H9 (cell line): ENCODE results near the gene DNAL1. TPM values are rescaled to one million over a fixed set of nuclear protein-coding genes. Genes with fewer than 3 reads are reported as not detected.

Experiments used
- DNase-seq: peaks from one replicate; pipeline ENCODE4 v3.0.0-alpha.2; 2017
- H2AFZ ChIP-seq: one replicate; pipeline ENCODE4 v1.6.1; 2013; ENCODE audit warnings: mild to moderate bottlenecking, low read length, control low read depth, moderate library complexity
- H2AK5ac ChIP-seq: 2 replicates; pipeline ENCODE4 v1.6.1; 2013; ENCODE audit warnings: low read length, control low read depth, mixed read lengths; ENCODE audit not compliant: insufficient read length
- H2BK120ac ChIP-seq: one replicate; pipeline ENCODE4 v1.6.1; 2013; ENCODE audit warnings: low read depth, mild to moderate bottlenecking, low read length, control low read depth, inconsistent platforms; ENCODE audit not compliant: poor library complexity, severe bottlenecking
- H2BK12ac ChIP-seq: 2 replicates; pipeline ENCODE4 v1.6.1; 2013; ENCODE audit warnings: low read length, control low read depth, mixed read lengths, low read depth; ENCODE audit not compliant: insufficient read length
- H2BK15ac ChIP-seq: 2 replicates; pipeline ENCODE4 v1.6.1; 2013; ENCODE audit warnings: low read depth, low read length, control low read depth
- H2BK20ac ChIP-seq: one replicate; pipeline ENCODE4 v1.6.1; 2013; ENCODE audit warnings: low read depth, mild to moderate bottlenecking, low read length, control low read depth, inconsistent platforms; ENCODE audit not compliant: poor library complexity, severe bottlenecking
- H2BK5ac ChIP-seq: 2 replicates; pipeline ENCODE4 v1.6.1; 2013; ENCODE audit warnings: low read length, control low read depth, mixed read lengths; ENCODE audit not compliant: insufficient read length
- H3K14ac ChIP-seq: 2 replicates; pipeline ENCODE4 v1.6.1; 2013; ENCODE audit warnings: low read length, control low read depth; ENCODE audit not compliant: insufficient read depth
- H3K18ac ChIP-seq: 2 replicates; pipeline ENCODE4 v1.6.1; 2013; ENCODE audit warnings: low read depth, mild to moderate bottlenecking, mixed read lengths, low read length, control low read depth; ENCODE audit not compliant: insufficient read length
- H3K23ac ChIP-seq: 2 replicates; pipeline ENCODE4 v1.6.1; 2013; ENCODE audit warnings: low read length, control low read depth, mixed read lengths, low read depth; ENCODE audit not compliant: insufficient read length
- H3K23me2 ChIP-seq: 2 replicates; pipeline ENCODE4 v1.6.1; 2013; ENCODE audit warnings: low read depth, mild to moderate bottlenecking, mixed read lengths, low read length, control low read depth; ENCODE audit not compliant: insufficient read length, poor library complexity, severe bottlenecking
- H3K27ac ChIP-seq: 2 replicates; pipeline ENCODE4 v1.5.1; 2013; ENCODE audit warnings: low read length, control low read depth, mixed read lengths, low read depth; ENCODE audit not compliant: insufficient read length
- H3K27me3 ChIP-seq: 2 replicates; pipeline ENCODE4 v1.6.1; 2013; ENCODE audit warnings: low read length, control low read depth, inconsistent platforms; ENCODE audit not compliant: insufficient read depth
- H3K4ac ChIP-seq: 2 replicates; pipeline ENCODE4 v1.6.1; 2013; ENCODE audit warnings: low read depth, mild to moderate bottlenecking, control low read depth, inconsistent platforms, low read length, moderate library complexity
- H3K4me1 ChIP-seq: 2 replicates; pipeline ENCODE4 v1.6.1; 2013; ENCODE audit warnings: low read length, control low read depth, inconsistent platforms; ENCODE audit not compliant: insufficient read depth
- H3K4me2 ChIP-seq: 2 replicates; pipeline ENCODE4 v1.6.1; 2013; ENCODE audit warnings: low read length, control low read depth, mixed read lengths; ENCODE audit not compliant: insufficient read length, insufficient read depth
- H3K56ac ChIP-seq: 2 replicates; pipeline ENCODE4 v1.6.1; 2013; ENCODE audit warnings: low read depth, mild to moderate bottlenecking, mixed read lengths, low read length, control low read depth; ENCODE audit not compliant: insufficient read length
- H3K79me1 ChIP-seq: 2 replicates; pipeline ENCODE4 v1.6.1; 2013; ENCODE audit warnings: low read depth, mild to moderate bottlenecking, moderate library complexity, low read length, control low read depth, inconsistent platforms; ENCODE audit not compliant: insufficient read depth, poor library complexity, severe bottlenecking
- H3K79me2 ChIP-seq: 2 replicates; pipeline ENCODE4 v1.6.1; 2013; ENCODE audit warnings: low read length, control low read depth, inconsistent platforms; ENCODE audit not compliant: insufficient read depth
- H3K9ac ChIP-seq: 2 replicates; pipeline ENCODE4 v1.6.1; 2013; ENCODE audit warnings: low read length, control low read depth, mixed read lengths; ENCODE audit not compliant: insufficient read length; ENCODE audit errors: extremely low read depth
- H3K9me3 ChIP-seq: one replicate; pipeline ENCODE4 v1.6.1; 2013; ENCODE audit warnings: low read depth, low read length, inconsistent platforms; ENCODE audit not compliant: control insufficient read depth
- H3T11ph ChIP-seq: one replicate; pipeline ENCODE4 v1.6.1; 2013; ENCODE audit warnings: mild to moderate bottlenecking, low read length, control low read depth, inconsistent platforms
- H4K20me1 ChIP-seq: one replicate; pipeline ENCODE4 v1.6.1; 2013; ENCODE audit not compliant: control insufficient read depth, insufficient read length, insufficient read depth
- H4K5ac ChIP-seq: 2 replicates; pipeline ENCODE4 v1.6.1; 2013; ENCODE audit warnings: low read depth, mild to moderate bottlenecking, mixed read lengths, low read length, control low read depth; ENCODE audit not compliant: insufficient read length
- H4K8ac ChIP-seq: replicated peaks from 2 replicates; pipeline ENCODE4 v1.6.1; 2013; ENCODE audit warnings: low read length, control low read depth, mixed read lengths, low read depth; ENCODE audit not compliant: insufficient read length
- H4K91ac ChIP-seq: 2 replicates; pipeline ENCODE4 v1.6.1; 2013; ENCODE audit warnings: low read depth, mild to moderate bottlenecking, moderate library complexity, mixed read lengths, low read length, control low read depth; ENCODE audit not compliant: insufficient read length
- H3K27ac Mint-ChIP-seq, 3 experiments: 2 replicates in 2 of 3; 3 replicates in 1 of 3; pipeline ENCODE4 v1.8.0; 2020 to 2021; ENCODE audit warnings: mixed read lengths in 3 of 3, mild to moderate bottlenecking in 1 of 3, moderate library complexity in 1 of 3
- H3K27me3 Mint-ChIP-seq: 2 replicates; pipeline ENCODE4 v1.8.0; 2021; ENCODE audit warnings: low read depth, mild to moderate bottlenecking, moderate library complexity, mixed read lengths
- H3K36me3 Mint-ChIP-seq, 3 experiments: 2 replicates in 2 of 3; 3 replicates in 1 of 3; pipeline ENCODE4 v1.8.0; 2020 to 2021; ENCODE audit warnings: low read depth in 3 of 3, mixed read lengths in 3 of 3; ENCODE audit not compliant: insufficient read depth in 1 of 3
- H3K4me1 Mint-ChIP-seq, 2 experiments: 2 replicates each; pipeline ENCODE4 v1.8.0; 2020; ENCODE audit warnings: mixed read lengths in 2 of 2
- H3K4me3 Mint-ChIP-seq, 2 experiments: 2 replicates in 1 of 2; 3 replicates in 1 of 2; pipeline ENCODE4 v1.8.0; 2020 to 2021; ENCODE audit warnings: mild to moderate bottlenecking in 2 of 2, mixed read lengths in 2 of 2, moderate library complexity in 1 of 2
- H3K9me3 Mint-ChIP-seq, 2 experiments: 2 replicates in 1 of 2; 3 replicates in 1 of 2; pipeline ENCODE4 v1.8.0; 2020; ENCODE audit warnings: mild to moderate bottlenecking in 2 of 2, mixed read lengths in 2 of 2, moderate library complexity in 1 of 2
- CTCF ChIP-seq: fragments of 200-600 bp; sonication (generic); conservative IDR thresholded peaks from 3 replicates; pipeline ENCODE4 v1.8.0; 2021; ENCODE audit warnings: antibody characterized with exemption, mild to moderate bottlenecking
- WGBS: extraction: QIAGEN DNeasy Blood & Tissue Kit; methylation state at CpG from one replicate; pipeline ENCODE4 v1.1.7; 2013; ENCODE audit warnings: missing lambda C conversion rate, low lambda C conversion rate, mixed read lengths; ENCODE audit not compliant: insufficient read length; ENCODE audit errors: extremely low coverage; 5-methylcytosine and 5-hydroxymethylcytosine counted together
- total RNA-seq: library from RNA; stranded (reverse); gene quantifications from 2 replicates; pipeline ENCODE4 v1.2.1, GENCODE V29; 2021

The DNAL1 gene
- total RNA-seq, 1 experiment from 2014 or later, result 17.7 TPM

- Histone ChIP-seq H4K5ac (no peak overlapping the region), H4K20me1 (no peaks in the 10 kb centered on the region), H3K23ac (no peak overlapping the region), H3K79me2 (no peaks in the 10 kb centered on the region), H3K4ac (no peak overlapping the region), H3K27ac (no peak overlapping the region), H3K4me2 (no peak overlapping the region), H3K4me1 (no peaks in the 10 kb centered on the region), H4K8ac (no peak overlapping the region), H2AK5ac (no peak overlapping the region), H2BK15ac (no peak overlapping the region), H3K79me1 (no peaks in the 10 kb centered on the region), H3K27me3 (no peaks in the 10 kb centered on the region), H3K9ac (no peak overlapping the region), H3K18ac (no peak overlapping the region), H3T11ph (no peak overlapping the region), H3K23me2 (no peaks in the 10 kb centered on the region), H2BK12ac (no peak overlapping the region), H2AFZ (no peak overlapping the region), H2BK20ac (no peak overlapping the region), H2BK120ac (no peak overlapping the region), H2BK5ac (no peak overlapping the region), H4K91ac (no peak overlapping the region), H3K14ac (no peak overlapping the region), H3K9me3 (no peaks in the 10 kb centered on the region), H3K56ac (no peak overlapping the region)
- Mint-ChIP-seq H3K4me3 (no peak overlapping the region), H3K4me1 (no peaks in the 10 kb centered on the region), H3K36me3 (peaks cover 0 to 10% (median 4%) of the 10 kb centered on the region in 3 experiments; a peak in 4 of 7 replicates), H3K27ac (no peak overlapping the region), H3K27me3 (no peaks in the 10 kb centered on the region), H3K9me3 (no peaks in the 10 kb centered on the region)
- WGBS, result no CpG with 5 or more reads among the region's 3 CpGs
- no peak for TF ChIP-seq CTCF
- DNase-seq, result no peak
Measured at GRCh38 chr14:73674986-73675385, 30.2 kb downstream of the DNAL1 start.
